GM12878 (cell line): ENCODE data around the gene MAML2. TPM values are rescaled to one million over a fixed set of nuclear protein-coding genes. Genes with fewer than 3 reads are reported as not detected.

Experiments used
- ATAC-seq: fragments of 200-7000 bp; cut with Tn5 transposase; 3 replicates; pipeline ENCODE4 v1.9.1; 2020; ENCODE audit warnings: mild to moderate bottlenecking, moderate library complexity
- BruUV-seq: library from RNA; stranded (reverse); fragments of 400-500 nt; replicated peaks from 2 replicates; lab custom pipeline; 2021; lab: Mats Ljungman, UMichigan
- CTCF ChIA-PET: fragments of 300-600 bp; sonication (Branson Sonifier 250); formaldehyde crosslinking; extraction: SDS; loops from one replicate; lab custom pipeline; 2021; ENCODE audit warnings: inconsistent platforms; lab: Yijun Ruan, JAX
- POLR2A ChIA-PET: fragments of 350-600 bp; formaldehyde crosslinking; extraction: SDS; loops from one replicate; lab custom pipeline; 2021; ENCODE audit warnings: inconsistent platforms; lab: Charles Lee
- RAD21 ChIA-PET: fragments of 300-600 bp; sonication (Branson Sonifier 250); formaldehyde crosslinking; loops from one replicate; lab custom pipeline; 2023; ENCODE audit warnings: antibody characterized with exemption; ENCODE audit not compliant: unreplicated experiment; lab: Charles Lee
- SMC1A ChIA-PET: fragments of 300-600 bp; sonication (Branson Sonifier 250); formaldehyde crosslinking; loops from one replicate; lab custom pipeline; 2023; ENCODE audit not compliant: unreplicated experiment, uncharacterized antibody; lab: Charles Lee
- DNase-seq: peaks from one replicate; pipeline ENCODE4 v3.0.0-alpha.2; 2011; ENCODE audit warnings: low read depth, low spot score
- FAIRE-seq: peaks from 3 replicates; lab custom pipeline; 2011; peaks lifted over from hg19 to GRCh38; lab: Jason Lieb, UNC
- H2AFZ ChIP-seq: 2 replicates; pipeline ENCODE4 v1.6.0; 2011; ENCODE audit warnings: low read depth, low read length, control low read depth; ENCODE audit not compliant: control insufficient read depth
- H3K27ac ChIP-seq: 2 replicates; pipeline ENCODE4 v1.5.1; 2011; ENCODE audit warnings: control low read depth; ENCODE audit not compliant: control insufficient read depth, insufficient read depth
- H3K27me3 ChIP-seq, 2 experiments: replicated peaks in 1 of 2; 2 replicates each; pipeline versions ENCODE4 v1.6.0 to v1.6.1; 2011; ENCODE audit warnings: low read length in 1 of 2; ENCODE audit not compliant: control insufficient read depth in 2 of 2, insufficient read depth in 2 of 2
- H3K36me3 ChIP-seq, 2 experiments: 2 replicates each; pipeline ENCODE4 v1.5.1; 2011; ENCODE audit warnings: low read length in 1 of 2; ENCODE audit not compliant: control insufficient read depth in 2 of 2, insufficient read depth in 2 of 2
- H3K4me1 ChIP-seq: 2 replicates; pipeline ENCODE4 v1.6.1; 2011; ENCODE audit warnings: mild to moderate bottlenecking, low read length, moderate library complexity, mixed read lengths; ENCODE audit not compliant: control insufficient read depth, insufficient read depth
- H3K4me2 ChIP-seq: 2 replicates; pipeline ENCODE4 v1.6.0; 2011; ENCODE audit warnings: control low read depth; ENCODE audit not compliant: control insufficient read depth, insufficient read depth
- H3K4me3 ChIP-seq: fragments of 200-600 bp; sonication (generic); 2 replicates; pipeline ENCODE4 v1.5.1; 2016
- H3K79me2 ChIP-seq: 2 replicates; pipeline ENCODE4 v1.6.0; 2011; ENCODE audit warnings: low read length; ENCODE audit not compliant: control insufficient read depth, insufficient read depth
- H3K9ac ChIP-seq: 2 replicates; pipeline ENCODE4 v1.8.0; 2011; ENCODE audit warnings: low read length, control low read depth, mixed read lengths; ENCODE audit not compliant: control insufficient read depth, insufficient read depth
- H3K9me3 ChIP-seq: replicated peaks from 3 replicates; pipeline ENCODE4 v1.5.1; 2011; ENCODE audit warnings: mild to moderate bottlenecking, low read length; ENCODE audit not compliant: control insufficient read depth, insufficient read depth
- H4K20me1 ChIP-seq: 2 replicates; pipeline ENCODE4 v1.6.0; 2011; ENCODE audit not compliant: control insufficient read depth, insufficient read depth
- JUNB ChIP-seq: IDR thresholded peaks from 2 replicates; pipeline ENCODE4 v1.6.1; 2016; ENCODE audit warnings: antibody characterized with exemption, mild to moderate bottlenecking
- KLF5 ChIP-seq: fragments of 450-650 bp; IDR thresholded peaks from 2 replicates; pipeline ENCODE4 v1.6.1; 2014; ENCODE audit warnings: mild to moderate bottlenecking; ENCODE audit not compliant: partially characterized antibody
- MTA3 ChIP-seq: IDR thresholded peaks from 2 replicates; pipeline ENCODE4 v1.6.1; 2012; ENCODE audit warnings: low read length, inconsistent platforms, borderline replicate concordance
- PAX5 ChIP-seq: IDR thresholded peaks from 2 replicates; pipeline ENCODE4 v1.6.1; 2011; ENCODE audit warnings: low read depth, low read length, borderline replicate concordance
- PML ChIP-seq: IDR thresholded peaks from 2 replicates; pipeline ENCODE4 v1.6.1; 2012; ENCODE audit warnings: low read length, inconsistent platforms
- SMARCA5 ChIP-seq: fragments of 450-650 bp; IDR thresholded peaks from 2 replicates; pipeline ENCODE4 v1.6.1; 2017; ENCODE audit warnings: mild to moderate bottlenecking
- SMC3 ChIP-seq: IDR thresholded peaks from 2 replicates; pipeline ENCODE4 v1.6.1; 2011; ENCODE audit warnings: low read length, improper control_type of control experiment, borderline replicate concordance
- YY1 ChIP-seq: IDR thresholded peaks from 2 replicates; pipeline ENCODE4 v1.6.1; 2011; ENCODE audit warnings: low read depth, mild to moderate bottlenecking, low read length
- ZBTB33 ChIP-seq: fragments of 450-650 bp; IDR thresholded peaks from 2 replicates; pipeline ENCODE4 v1.6.1; 2017; ENCODE audit warnings: mild to moderate bottlenecking
- ZNF217 ChIP-seq: fragments of 450-650 bp; IDR thresholded peaks from 2 replicates; pipeline ENCODE4 v1.6.1; 2017; ENCODE audit warnings: antibody characterized with exemption, mild to moderate bottlenecking
- WGBS: methylation state at CpG from one replicate; pipeline ENCODE4 v1.1.6; 2016; ENCODE audit warnings: low lambda C conversion rate; ENCODE audit not compliant: insufficient replicate concordance, insufficient coverage; ENCODE audit errors: missing lambda C conversion rate; 5-methylcytosine and 5-hydroxymethylcytosine counted together
- in situ Hi-C: fragments of 300-500 bp; cut with MboI; formaldehyde crosslinking; loops from 9 replicates; pipeline ENCODE4 v1.14.3; 2018; ENCODE audit warnings: mixed read lengths
- intact Hi-C: fragments of 100-400 bp; cut with micrococcal nuclease; formaldehyde crosslinking; loops from one replicate; pipeline ENCODE4 v1.14.2; 2022; ENCODE audit not compliant: unreplicated experiment
- polyA plus RNA-seq, 11 experiments: library from polyadenylated mRNA; depleted of rRNA in 4 of 11; unstranded in 6 of 11; stranded (reverse) in 5 of 11; fragments of >200 nt; fragmentation: Nextera tagmentation in 4 of 11; fragmentation: Illumina TruSeq in 1 of 11; extraction: Ambion mirVana in 4 of 11; extraction: Trizol in 1 of 11; gene quantifications; 1 replicate in 1 of 11; 2 replicates in 10 of 11; pipeline versions ENCODE4 v1.2.1 to v1.2.3, GENCODE V29; 2011 to 2016; ENCODE audit warnings: inconsistent platforms in 2 of 11, missing spikeins in 2 of 11, low read depth in 1 of 11
- total RNA-seq, 4 experiments: library from RNA; depleted of rRNA in 3 of 4; stranded (reverse); fragments of >200 nt in 3 of 4; fragmentation: Illumina TruSeq in 1 of 4; extraction: Trizol in 1 of 4; gene quantifications; 2 replicates each; pipeline versions ENCODE4 v1.2.1 to v1.2.3, GENCODE V29; 2013 to 2021
- TF ChIP-seq, protein P1 (sequence below): IDR thresholded peaks from 2 replicates; pipeline ENCODE4 v1.6.1; 2011; ENCODE audit warnings: mild to moderate bottlenecking, low read depth, low read length, moderate library complexity; ENCODE audit not compliant: insufficient replicate concordance
- TF ChIP-seq, protein P2 (sequence below): fragments of 450-650 bp; IDR thresholded peaks from 2 replicates; pipeline ENCODE4 v1.6.1; 2018; ENCODE audit warnings: mild to moderate bottlenecking, low read depth, moderate library complexity; ENCODE audit not compliant: partially characterized antibody
- TF ChIP-seq, protein P3 (sequence below): fragments of 450-650 bp; IDR thresholded peaks from 2 replicates; pipeline ENCODE4 v1.6.1; 2016; ENCODE audit warnings: mild to moderate bottlenecking

MAML2 gene
- total and polyA plus RNA-seq, 10 of the 15 experiments (the other 5 are each of a cell fraction or from before 2014, with no cell fraction given): 2.5 to 15.1 (median 12.0) TPM

DNA sequence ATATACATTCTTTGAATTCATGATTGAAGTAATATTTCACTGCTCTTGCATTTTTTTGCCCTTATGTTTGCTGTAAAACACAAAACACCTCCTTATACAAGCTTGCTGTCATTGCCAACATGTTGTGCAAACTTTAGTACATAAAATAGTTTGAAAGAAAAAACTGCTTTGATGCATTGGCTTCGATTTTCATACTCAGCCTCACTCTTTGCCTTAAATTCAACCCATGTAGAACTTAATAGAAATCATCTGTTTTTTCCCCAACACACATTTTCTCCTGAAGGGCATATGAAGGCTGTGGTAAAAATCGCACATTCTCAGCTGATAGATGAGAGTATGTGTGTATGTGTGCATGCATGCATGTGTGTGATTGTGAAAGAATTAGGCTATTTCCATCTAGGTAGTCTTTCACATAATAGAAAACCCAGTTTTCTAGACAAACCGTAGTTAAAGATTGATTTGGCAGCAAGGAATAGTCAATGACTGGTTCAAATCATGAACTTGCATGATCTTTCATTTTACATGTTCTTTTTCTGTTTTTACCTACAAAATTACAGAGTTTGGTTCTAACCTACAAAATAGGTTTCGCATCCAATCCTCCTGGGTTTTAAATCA, 346.3 kb downstream of the MAML2 start:
- Histone ChIP-seq H4K20me1 (no peaks in the 10 kb centered on the region), H3K27me3 (no peaks in the 10 kb centered on the region), H3K9me3 (no peaks in the 10 kb centered on the region), H3K79me2 (no peaks in the 10 kb centered on the region), H3K27ac (no peak overlapping the region), H3K4me2 (no peak overlapping the region), H3K9ac (no peak overlapping the region), H3K36me3 (no peaks in the 10 kb centered on the region), H3K4me1 (0 out of 2 replicates have a peak, but pooled peaks cover 6% of the 10 kb centered on the region), H2AFZ (no peak overlapping the region), H3K4me3 (no peak overlapping the region)
- FAIRE-seq (no peak), DNase-seq (no peak), ATAC-seq (no peak)
- SMC1A ChIA-PET: interaction anchor here (0.8 kb wide), 1 partner anchor 346 kb away, joined by 3 read pairs; the partner anchor contains the start of gene MAML2
- intact Hi-C loops: no loop called here
- in situ Hi-C loops: no loop called here
- no TSS peak for BruUV-seq
- RAD21 ChIA-PET: no interaction called here
- POLR2A ChIA-PET: no interaction called here
- TF ChIP-seq, protein P1, sequence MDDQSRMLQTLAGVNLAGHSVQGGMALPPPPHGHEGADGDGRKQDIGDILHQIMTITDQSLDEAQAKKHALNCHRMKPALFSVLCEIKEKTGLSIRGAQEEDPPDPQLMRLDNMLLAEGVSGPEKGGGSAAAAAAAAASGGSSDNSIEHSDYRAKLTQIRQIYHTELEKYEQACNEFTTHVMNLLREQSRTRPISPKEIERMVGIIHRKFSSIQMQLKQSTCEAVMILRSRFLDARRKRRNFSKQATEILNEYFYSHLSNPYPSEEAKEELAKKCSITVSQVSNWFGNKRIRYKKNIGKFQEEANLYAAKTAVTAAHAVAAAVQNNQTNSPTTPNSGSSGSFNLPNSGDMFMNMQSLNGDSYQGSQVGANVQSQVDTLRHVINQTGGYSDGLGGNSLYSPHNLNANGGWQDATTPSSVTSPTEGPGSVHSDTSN: no peak
- TF ChIP-seq, protein P2, sequence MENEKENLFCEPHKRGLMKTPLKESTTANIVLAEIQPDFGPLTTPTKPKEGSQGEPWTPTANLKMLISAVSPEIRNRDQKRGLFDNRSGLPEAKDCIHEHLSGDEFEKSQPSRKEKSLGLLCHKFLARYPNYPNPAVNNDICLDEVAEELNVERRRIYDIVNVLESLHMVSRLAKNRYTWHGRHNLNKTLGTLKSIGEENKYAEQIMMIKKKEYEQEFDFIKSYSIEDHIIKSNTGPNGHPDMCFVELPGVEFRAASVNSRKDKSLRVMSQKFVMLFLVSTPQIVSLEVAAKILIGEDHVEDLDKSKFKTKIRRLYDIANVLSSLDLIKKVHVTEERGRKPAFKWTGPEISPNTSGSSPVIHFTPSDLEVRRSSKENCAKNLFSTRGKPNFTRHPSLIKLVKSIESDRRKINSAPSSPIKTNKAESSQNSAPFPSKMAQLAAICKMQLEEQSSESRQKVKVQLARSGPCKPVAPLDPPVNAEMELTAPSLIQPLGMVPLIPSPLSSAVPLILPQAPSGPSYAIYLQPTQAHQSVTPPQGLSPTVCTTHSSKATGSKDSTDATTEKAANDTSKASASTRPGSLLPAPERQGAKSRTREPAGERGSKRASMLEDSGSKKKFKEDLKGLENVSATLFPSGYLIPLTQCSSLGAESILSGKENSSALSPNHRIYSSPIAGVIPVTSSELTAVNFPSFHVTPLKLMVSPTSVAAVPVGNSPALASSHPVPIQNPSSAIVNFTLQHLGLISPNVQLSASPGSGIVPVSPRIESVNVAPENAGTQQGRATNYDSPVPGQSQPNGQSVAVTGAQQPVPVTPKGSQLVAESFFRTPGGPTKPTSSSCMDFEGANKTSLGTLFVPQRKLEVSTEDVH: no peak
- TF ChIP-seq KLF5 (no peak), ZBTB33 (no peak), PML (no peak), YY1 (no peak), JUNB (no peak), PAX5 (no peak), MTA3 (no peak), ZNF217 (no peak), SMARCA5 (no peak), SMC3 (no peak)
- TF ChIP-seq, protein P3, sequence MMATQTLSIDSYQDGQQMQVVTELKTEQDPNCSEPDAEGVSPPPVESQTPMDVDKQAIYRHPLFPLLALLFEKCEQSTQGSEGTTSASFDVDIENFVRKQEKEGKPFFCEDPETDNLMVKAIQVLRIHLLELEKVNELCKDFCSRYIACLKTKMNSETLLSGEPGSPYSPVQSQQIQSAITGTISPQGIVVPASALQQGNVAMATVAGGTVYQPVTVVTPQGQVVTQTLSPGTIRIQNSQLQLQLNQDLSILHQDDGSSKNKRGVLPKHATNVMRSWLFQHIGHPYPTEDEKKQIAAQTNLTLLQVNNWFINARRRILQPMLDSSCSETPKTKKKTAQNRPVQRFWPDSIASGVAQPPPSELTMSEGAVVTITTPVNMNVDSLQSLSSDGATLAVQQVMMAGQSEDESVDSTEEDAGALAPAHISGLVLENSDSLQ: no peak
- CTCF ChIA-PET: interaction anchor here (2.5 kb wide), 1 partner anchor 398 kb away, joined by 8 read pairs; no protein-coding TSS in a partner anchor
- 60% methylated on average over 4 of the region's 4 CpGs for WGBS
